BE2C (cell line): ENCODE data around the gene SH3RF3.

Source experiments
- DNase-seq: peaks from one replicate; pipeline ENCODE4 v3.0.0-alpha.2; 2020
- H3K27me3 ChIP-seq: fragments of 250-450 bp; sonication (Bioruptor Pico); 2 replicates; pipeline ENCODE4 v1.5.1; 2020; ENCODE audit warnings: mild to moderate bottlenecking
- H3K36me3 ChIP-seq: fragments of 250-450 bp; sonication (Bioruptor Pico); 2 replicates; pipeline ENCODE4 v1.5.1; 2020; ENCODE audit warnings: mild to moderate bottlenecking
- H3K4me1 ChIP-seq: fragments of 250-450 bp; sonication (Bioruptor Pico); 2 replicates; pipeline ENCODE4 v1.5.1; 2020
- H3K4me3 ChIP-seq: 2 replicates; pipeline ENCODE4 v1.5.1; 2011; ENCODE audit warnings: low read depth, low read length
- H3K9me3 ChIP-seq: fragments of 250-450 bp; sonication (Bioruptor Pico); 2 replicates; pipeline ENCODE4 v1.5.1; 2020
- TF ChIP-seq, protein P1 (sequence below): IDR thresholded peaks from 2 replicates; pipeline ENCODE4 v1.5.1; 2012; ENCODE audit warnings: mild to moderate bottlenecking, low read depth, low read length

Gene SH3RF3

DNA sequence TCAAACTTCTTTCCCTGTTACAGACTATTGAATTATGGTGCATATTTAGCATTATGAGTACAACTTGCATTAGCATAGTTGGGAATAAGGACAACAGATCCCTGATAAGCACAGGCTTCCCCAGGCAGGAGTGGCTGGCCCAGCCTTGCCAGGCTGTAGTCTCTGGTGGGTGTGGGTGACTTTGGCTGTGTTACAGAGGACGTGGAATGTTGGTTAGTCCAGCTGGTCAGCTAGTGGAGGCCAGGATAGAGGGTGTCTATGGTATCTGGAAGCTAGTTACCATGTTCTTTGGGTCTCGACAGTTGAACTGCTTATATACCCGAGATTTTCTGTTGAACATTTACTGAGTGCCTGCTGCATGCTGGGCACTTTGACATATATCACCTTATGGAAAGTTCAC is 4.7 kb downstream of the SH3RF3 start:
- no peaks in the 10 kb centered on the region for H3K36me3 ChIP-seq
- no peaks in the 10 kb centered on the region for H3K9me3 ChIP-seq
- no peak overlapping the region for H3K4me3 ChIP-seq
- TF ChIP-seq, protein P1, sequence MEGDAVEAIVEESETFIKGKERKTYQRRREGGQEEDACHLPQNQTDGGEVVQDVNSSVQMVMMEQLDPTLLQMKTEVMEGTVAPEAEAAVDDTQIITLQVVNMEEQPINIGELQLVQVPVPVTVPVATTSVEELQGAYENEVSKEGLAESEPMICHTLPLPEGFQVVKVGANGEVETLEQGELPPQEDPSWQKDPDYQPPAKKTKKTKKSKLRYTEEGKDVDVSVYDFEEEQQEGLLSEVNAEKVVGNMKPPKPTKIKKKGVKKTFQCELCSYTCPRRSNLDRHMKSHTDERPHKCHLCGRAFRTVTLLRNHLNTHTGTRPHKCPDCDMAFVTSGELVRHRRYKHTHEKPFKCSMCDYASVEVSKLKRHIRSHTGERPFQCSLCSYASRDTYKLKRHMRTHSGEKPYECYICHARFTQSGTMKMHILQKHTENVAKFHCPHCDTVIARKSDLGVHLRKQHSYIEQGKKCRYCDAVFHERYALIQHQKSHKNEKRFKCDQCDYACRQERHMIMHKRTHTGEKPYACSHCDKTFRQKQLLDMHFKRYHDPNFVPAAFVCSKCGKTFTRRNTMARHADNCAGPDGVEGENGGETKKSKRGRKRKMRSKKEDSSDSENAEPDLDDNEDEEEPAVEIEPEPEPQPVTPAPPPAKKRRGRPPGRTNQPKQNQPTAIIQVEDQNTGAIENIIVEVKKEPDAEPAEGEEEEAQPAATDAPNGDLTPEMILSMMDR = no peak
- peaks cover 57% of the 10 kb centered on the region for H3K27me3 ChIP-seq
- H3K4me1 ChIP-seq = no peaks in the 10 kb centered on the region
- no peak for DNase-seq

DNA sequence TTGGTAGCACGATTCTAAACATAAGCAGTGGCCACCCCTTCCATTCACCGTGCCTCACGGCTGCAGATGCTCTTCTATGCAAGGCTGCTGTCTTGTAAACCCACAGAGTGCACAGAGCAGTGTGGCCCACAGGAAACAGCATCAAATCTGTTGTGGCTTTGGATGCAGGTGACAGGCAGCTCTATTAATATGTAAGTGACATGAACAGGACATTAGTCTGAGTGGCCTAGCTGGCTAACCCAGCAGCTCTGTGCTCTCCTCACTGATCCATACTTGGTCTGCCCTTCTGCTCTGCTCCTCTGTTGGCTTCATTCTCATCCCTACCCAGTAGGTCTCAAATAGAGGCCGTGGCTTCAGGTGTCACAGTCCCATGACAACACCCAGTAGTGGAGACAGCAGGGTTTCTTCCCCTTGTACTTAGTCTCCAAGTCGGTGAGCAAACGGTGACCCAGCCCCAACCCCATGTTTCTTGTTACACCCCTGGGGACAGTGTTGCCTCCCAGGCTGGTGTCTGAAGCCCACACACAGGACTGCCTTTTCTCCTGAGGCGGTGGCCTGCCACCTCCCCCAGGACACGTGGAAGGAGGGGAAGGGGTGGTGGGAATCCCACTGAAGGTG is 5.8 kb downstream of the SH3RF3 start:
- TF ChIP-seq, protein P1 = no peak
- Histone ChIP-seq H3K4me1 (no peaks in the 10 kb centered on the region), H3K9me3 (no peaks in the 10 kb centered on the region), H3K36me3 (no peaks in the 10 kb centered on the region), H3K4me3 (no peak overlapping the region), H3K27me3 (peaks cover 46% of the 10 kb centered on the region)
- DNase-seq = no peak

DNA sequence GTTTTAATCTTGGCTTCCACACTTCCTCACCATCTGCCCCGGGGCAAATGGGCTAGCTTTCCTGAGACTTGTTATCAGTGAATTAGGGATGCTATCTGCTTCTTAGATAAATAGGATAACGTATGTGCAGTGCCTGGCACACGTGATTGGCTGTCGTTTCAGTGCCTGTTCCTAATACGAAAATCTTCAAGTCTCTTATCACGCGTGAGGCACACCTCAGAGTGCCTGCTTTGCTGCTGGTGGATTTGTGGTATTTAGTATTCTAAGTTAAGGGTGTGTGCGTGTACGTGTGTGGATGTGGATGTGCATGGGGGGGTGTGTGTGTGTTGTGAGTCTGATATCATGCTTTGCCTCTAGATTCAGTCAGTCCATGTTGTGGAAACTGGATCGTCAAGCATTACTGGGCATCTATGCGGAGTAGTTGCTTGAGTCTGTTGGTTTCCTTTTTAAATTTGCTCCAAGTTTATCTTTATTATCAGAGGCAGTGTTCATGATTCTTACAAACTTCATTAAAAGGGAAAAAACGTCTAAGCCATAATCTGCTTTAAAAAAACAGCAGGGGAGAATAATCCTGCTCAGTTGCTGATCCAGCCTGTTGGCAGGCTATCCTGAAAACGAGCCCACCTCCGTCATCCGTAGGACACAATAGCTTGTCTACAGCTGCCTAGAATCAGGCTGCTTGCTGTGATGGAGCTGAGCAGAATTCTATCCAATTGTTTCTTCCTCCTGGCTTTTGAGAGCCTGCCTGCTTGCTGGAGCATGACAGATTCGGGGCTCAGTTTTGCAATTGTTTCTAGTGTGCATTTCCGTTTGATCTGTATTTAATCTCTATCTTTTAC is 6.6 kb downstream of the SH3RF3 start:
- Histone ChIP-seq H3K4me1 (no peaks in the 10 kb centered on the region), H3K9me3 (no peaks in the 10 kb centered on the region), H3K4me3 (no peak overlapping the region), H3K27me3 (peaks cover 39% of the 10 kb centered on the region), H3K36me3 (no peaks in the 10 kb centered on the region)
- TF ChIP-seq, protein P1 = no peak
- DNase-seq = no peak

DNA sequence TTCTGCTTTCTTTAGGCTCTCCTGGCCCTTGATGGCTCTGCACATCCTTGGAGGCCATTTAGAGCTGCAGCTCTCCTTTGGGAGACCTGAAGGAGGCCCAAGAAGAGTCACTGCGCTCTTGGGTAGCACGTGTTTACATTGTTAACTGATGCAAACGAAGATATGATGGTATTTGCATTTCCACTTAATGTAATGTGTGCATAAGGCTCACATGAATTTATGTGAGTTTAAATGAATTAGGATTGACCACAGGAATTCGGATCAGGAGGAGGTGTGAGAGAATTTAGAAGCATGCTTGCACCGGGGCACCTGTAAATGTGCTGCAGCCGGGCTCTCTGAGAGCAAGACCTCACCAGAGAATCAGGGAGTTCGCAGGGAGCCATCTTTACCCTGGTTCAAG is 7.5 kb downstream of the SH3RF3 start:
- H3K36me3 ChIP-seq = no peaks in the 10 kb centered on the region
- H3K4me1 ChIP-seq = no peaks in the 10 kb centered on the region
- H3K4me3 ChIP-seq = no peak overlapping the region
- H3K27me3 ChIP-seq = peaks cover 31% of the 10 kb centered on the region
- H3K9me3 ChIP-seq = no peaks in the 10 kb centered on the region
- DNase-seq = no peak
- TF ChIP-seq, protein P1 = no peak

DNA sequence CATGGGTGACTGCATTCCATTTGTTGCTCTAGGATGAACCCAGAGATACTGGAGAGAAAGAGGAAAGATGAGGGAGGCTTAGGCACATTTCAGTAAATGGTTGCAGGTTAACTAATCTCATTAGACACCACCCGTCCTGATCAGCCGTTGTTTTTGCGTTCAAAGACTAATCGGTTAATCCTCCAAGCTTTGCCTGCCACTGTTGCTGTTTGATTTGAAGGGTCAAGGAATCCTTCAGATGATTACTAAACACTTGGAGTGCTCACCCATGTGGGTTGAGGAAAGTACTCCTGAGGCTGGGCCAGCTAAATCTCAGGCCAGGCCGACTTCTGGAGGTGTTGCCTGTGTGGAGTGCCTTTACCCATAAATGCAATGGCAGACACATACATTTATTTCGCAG is 8.6 kb downstream of the SH3RF3 start:
- Histone ChIP-seq H3K9me3 (no peaks in the 10 kb centered on the region), H3K4me3 (no peak overlapping the region), H3K36me3 (no peaks in the 10 kb centered on the region), H3K27me3 (peaks cover 28% of the 10 kb centered on the region), H3K4me1 (no peaks in the 10 kb centered on the region)
- TF ChIP-seq, protein P1 = no peak
- no peak for DNase-seq

DNA sequence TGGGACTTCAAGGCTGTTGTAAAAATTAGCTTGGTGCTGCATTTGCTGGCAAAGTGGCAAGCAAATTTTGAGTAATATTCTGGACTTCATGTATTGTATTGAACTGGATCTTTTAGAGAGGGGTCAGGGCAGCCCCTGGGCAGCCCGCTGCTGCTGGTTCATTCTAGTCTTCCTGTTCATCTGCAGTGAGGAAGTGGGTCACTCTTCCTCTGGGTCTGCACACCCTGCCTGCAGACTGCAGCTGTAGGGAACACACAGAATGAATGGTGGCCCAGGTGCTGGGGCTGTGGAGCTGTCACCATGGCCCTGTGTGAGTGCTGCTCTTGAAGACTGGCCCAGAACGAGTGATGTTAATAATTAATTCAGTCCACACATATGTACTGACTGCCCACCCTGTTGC is 9.4 kb downstream of the SH3RF3 start:
- Histone ChIP-seq H3K36me3 (no peaks in the 10 kb centered on the region), H3K9me3 (no peaks in the 10 kb centered on the region), H3K4me1 (no peaks in the 10 kb centered on the region), H3K4me3 (no peak overlapping the region), H3K27me3 (peaks cover 28% of the 10 kb centered on the region)
- DNase-seq = no peak
- TF ChIP-seq, protein P1 = no peak
